ENCODE results near the gene DPYD. TPM values are rescaled to one million over a fixed set of nuclear protein-coding genes. Genes with fewer than 3 reads are reported as not detected.

The DPYD gene
- total RNA-seq, 1 donor from 2014 or later = 29.4 TPM

GRCh38 chr1:97603776-97604175 lies 317.1 kb downstream of the DPYD start:
- ATAC-seq = no peak

DNA sequence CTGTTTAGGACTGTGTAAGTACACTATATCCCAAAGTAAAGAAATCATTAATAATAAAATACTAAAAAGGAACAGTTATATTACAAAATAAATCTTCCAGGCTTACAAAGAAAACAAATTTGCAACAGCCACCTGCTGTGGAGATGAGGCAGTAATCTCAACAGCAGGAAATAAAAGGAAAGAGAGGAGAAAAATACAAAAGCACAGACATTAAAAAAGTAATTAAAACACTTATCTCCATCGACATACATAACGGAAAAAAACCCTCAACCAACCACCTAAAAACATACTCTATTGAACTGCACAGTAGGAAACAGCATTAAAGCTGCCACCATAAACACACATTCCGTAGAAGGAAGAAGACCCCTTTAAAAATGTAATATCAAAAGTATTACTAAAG lies 317.6 kb downstream of the DPYD start:
- no peak for ATAC-seq

DNA sequence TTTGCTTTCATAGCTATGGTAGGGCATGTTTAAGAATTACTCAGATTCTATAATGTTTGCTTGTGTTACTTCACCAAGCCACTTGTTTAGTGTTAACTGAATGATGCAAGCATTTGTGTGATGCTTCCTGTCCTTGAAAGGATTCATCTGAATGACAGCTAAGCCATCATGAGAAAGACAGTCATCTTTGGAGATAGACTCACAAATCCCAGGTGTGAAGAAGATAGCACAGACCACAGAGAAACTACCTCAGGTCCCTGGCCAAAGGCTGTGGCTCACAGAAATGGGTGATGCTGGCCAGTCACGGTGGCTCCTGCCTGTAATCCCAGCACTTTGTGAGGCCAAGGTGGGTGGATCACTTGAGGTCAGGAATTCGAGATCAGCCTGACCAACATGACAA lies 321.4 kb downstream of the DPYD start:
- no peak for ATAC-seq

DNA sequence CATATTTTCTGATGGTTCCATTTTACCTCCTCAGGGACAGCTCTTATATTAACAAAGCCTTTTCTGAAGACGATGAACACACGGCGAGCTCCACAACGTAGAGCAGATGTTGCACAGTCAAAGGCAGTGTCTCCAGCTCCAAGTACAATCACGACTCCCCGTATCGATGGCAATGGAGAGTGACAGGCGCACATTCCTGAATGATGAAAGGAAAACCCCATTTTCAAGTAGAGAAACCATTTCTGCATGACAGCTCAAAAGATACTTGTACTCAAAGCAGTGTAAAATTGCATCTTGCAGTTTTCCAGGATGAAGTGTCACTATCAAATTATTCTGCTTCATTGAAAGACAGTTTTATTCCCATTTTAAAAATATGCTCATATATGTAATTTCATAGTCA lies 327.6 kb downstream of the DPYD start:
- ATAC-seq = no peak

- no peak for ATAC-seq
Observed at GRCh38 chr1:97588772-97589171, 332.1 kb downstream of the DPYD start.

DNA sequence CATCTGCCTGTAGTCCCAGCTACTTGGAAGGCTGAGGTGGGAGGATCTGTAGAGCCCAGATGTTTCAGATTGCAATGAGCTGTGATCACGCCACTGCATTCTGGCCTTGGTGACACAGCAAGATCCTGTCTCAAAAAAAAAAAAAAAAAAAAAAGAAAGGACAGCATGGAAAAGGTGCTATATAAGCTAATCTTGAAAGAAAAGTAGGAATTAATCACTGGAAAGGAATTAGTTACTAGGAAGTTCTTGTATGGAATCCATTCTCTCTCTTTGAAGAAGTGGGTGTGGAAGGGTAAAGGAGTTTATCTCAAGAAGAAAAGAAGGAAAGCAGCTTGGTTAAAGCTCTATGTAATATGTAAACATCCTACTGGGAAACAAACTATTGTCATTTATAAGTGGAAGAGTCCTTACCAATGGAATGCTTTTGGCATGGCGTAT lies 339.2 kb downstream of the DPYD start:
- no peak for ATAC-seq

- no peak for ATAC-seq
Observed at GRCh38 chr1:97577613-97578012, 343.2 kb downstream of the DPYD start.

- no peak for ATAC-seq
Observed at GRCh38 chr1:97573553-97573952, 347.3 kb downstream of the DPYD start.

GRCh38 chr1:97572561-97572960 lies 348.3 kb downstream of the DPYD start:
- ATAC-seq = no peak

DNA sequence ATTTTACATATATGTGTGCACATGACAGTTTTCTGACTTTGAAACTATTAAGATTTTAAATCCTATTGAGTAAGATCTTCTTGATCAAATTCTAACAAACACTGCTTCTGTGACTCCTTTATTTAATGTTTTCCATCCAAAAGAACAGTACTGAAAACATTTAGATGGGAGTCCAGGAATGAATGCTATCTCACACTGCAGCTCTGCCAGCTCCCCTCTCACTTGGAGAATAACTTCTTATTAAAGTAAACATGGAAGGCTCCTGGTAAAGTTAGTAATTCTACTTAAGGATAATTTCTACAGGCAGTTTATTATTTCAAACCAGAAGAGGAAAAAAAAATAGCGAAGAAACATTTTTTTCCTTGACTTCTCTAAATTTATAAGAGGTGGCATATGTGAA lies 349.1 kb downstream of the DPYD start:
- ATAC-seq = no peak

DNA sequence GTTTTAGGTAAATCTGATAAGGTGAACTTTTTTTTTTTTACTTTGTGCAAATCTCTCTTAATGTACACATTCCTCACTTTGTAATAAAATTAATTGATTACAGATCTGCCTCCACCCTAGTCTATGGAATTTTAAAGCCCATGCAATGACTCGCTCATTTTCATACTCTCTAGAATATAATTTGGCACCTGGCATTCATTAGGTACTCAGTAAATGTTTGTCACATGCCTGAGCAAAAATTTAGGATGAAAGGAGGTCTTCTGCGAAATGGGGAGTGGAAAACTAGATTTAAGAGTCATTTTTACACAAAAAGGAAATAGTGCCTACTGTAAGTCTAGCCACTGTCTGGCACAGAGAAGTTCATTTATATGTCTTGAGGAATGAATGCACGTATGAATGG lies 350.1 kb downstream of the DPYD start:
- no peak for ATAC-seq

GRCh38 chr1:97567000-97567749 lies 353.7 kb downstream of the DPYD start:
- no peak for ATAC-seq

- ATAC-seq = no peak
Observed at GRCh38 chr1:97565886-97566285, 354.9 kb downstream of the DPYD start.

- no peak for ATAC-seq
Observed at GRCh38 chr1:97563926-97564325, 356.9 kb downstream of the DPYD start.

GRCh38 chr1:97562081-97562480 lies 358.8 kb downstream of the DPYD start:
- ATAC-seq = no peak

DNA sequence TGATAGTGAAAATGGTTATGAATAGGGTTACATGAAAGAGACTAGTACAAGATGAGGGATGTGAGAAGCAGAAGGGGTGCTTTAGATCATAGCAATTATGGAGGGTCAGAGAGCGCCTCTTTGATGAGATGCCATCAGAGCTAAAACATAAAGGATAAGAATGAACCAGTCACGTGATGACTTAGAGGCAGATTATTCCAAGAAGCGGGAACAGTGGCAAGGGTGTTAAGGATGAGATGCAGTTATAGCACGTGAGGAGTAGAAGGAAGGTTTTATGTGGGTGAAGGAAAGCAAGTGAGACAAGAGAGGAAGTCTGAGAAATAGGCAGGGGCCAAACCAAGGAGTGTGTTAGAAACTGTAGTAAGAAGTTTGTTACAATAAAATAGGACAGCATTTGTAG lies 360.1 kb downstream of the DPYD start:
- no peak for ATAC-seq

- ATAC-seq = no peak
Observed at GRCh38 chr1:97553971-97554370, 366.9 kb downstream of the DPYD start.

- ATAC-seq = no peak
Observed at GRCh38 chr1:97551113-97551512, 369.7 kb downstream of the DPYD start.

GRCh38 chr1:97545446-97545845 lies 375.4 kb downstream of the DPYD start:
- no peak for ATAC-seq

DNA sequence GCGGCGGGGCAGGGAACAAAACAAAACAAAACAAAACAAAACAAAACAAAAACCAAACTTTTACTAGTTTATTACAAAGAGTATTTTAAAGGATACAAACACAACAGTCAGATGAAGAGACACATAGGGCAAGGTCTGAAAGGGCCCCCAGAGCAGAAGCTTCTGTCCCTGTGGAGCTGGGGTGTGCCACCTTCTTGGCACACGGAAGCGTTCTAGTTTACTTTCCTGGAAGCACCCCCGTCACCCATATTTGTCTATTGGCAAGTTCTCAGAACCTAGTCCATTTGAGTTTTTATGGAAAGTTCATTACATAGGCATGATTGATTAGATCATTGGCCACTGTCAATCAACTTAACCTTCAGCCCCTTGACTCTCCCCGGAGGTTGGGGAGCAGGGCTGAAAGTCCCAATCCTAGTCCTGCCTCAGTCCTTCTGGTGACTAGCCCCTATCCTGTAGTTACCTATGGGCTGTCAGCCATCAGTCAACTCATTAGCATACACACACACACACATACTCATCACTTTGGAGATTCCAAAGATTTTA lies 380.4 kb downstream of the DPYD start:
- ATAC-seq = no peak

- no peak for ATAC-seq
Observed at GRCh38 chr1:97538113-97538512, 382.7 kb downstream of the DPYD start.

- ATAC-seq = no peak
Observed at GRCh38 chr1:97533358-97533757, 387.5 kb downstream of the DPYD start.

DNA sequence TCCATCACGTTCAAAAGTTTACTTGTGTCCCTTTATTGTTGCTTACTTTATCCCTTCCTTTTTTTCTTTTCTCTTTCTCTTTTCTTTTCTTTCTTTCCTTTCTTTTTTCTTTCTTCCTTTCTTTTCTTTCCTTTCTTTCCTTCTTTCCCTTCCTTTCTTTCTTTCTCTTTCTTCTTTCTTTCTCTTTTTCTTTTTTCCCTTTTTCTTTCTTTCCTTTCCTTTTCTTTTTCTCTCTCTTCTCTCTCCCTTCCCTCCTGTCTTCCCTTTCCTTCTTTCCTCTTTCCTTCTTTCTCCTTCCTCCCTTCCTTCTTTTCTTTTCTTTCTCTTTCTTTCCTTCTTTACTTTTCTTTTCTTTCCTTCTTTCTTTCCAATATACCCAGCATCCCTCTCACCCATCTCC lies 391.2 kb downstream of the DPYD start:
- no peak for ATAC-seq

DNA sequence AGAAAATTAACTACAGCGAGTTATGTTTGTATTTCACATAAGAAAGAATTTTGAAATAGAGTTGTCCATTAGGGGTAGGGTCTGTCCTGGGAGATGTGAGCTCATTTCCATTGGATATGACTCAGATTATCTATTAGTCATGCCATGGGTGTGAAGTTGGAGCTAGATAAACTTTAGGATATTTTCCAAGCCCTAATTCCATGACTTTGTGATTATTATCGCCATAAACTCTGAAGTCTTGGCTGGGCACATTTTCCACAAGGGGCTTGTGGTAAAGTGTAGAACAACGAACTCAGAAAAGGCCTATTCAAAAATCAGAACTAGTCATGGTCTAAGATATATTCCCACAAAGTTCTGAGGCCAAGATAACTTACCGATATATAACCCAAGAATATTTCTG lies 396.6 kb downstream of the DPYD start:
- no peak for ATAC-seq

- no peak for ATAC-seq
Observed at GRCh38 chr1:97516588-97516987, 404.2 kb downstream of the DPYD start.
